T47D (cell line): ENCODE measurements around the gene JPH3.
"Not testable (repeated sequence)": the region's sequence is repeated elsewhere in the genome, so short reads cannot be mapped to it uniquely, and the experiment has no call there.

Experiments used
- DNase-seq, 2 experiments: peaks; one replicate each; pipeline versions ENCODE4 v3.0.0 to v3.0.0-alpha.2; 2011 to 2012; ENCODE audit warnings: low read depth in 1 of 2, low spot score in 1 of 2
- JUND ChIP-seq: IDR thresholded peaks from 2 replicates; pipeline ENCODE4 v1.6.1; 2012; ENCODE audit warnings: low read depth
- in situ Hi-C: cut with HindIII; loops from 2 replicates; pipeline ENCODE4 v1.10.0; 2016; ENCODE audit warnings: low sequenced_read_pairs, low pct_unique_long_range_greater_than_20kb

JPH3 gene

GRCh38 chr16:87707714-87708580, 105.6 kb downstream of the JPH3 start:
- TF ChIP-seq JUND: no peak
- in situ Hi-C loops: no loop called here
- DNase-seq: no peak

- TF ChIP-seq JUND: no peak
- in situ Hi-C loops: no loop called here
- no peak for DNase-seq
Observed at GRCh38 chr16:87708881-87709638, 106.8 kb downstream of the JPH3 start.

DNA sequence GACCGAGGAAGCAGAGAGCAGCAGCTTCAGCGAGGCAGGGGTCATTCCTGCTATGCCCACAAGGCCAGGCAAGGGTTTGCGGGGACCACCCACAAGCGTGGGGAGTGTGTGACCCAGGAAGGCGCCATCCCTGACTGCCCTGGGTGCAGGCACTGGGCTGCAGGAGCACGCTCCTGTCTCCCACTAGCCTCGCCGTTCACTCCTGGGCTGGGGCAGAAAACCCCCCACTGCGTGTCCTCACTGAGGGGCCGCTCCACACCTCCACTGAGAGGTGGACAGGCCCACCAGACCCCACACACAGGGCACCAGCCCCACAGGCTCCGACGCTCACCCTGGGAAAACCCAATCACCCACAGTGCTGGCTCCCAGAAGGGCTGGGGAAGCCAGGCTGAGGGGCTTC, 107.4 kb downstream of the JPH3 start:
- in situ Hi-C loops: no loop called here
- no peak for TF ChIP-seq JUND
- DNase-seq: no peak

DNA sequence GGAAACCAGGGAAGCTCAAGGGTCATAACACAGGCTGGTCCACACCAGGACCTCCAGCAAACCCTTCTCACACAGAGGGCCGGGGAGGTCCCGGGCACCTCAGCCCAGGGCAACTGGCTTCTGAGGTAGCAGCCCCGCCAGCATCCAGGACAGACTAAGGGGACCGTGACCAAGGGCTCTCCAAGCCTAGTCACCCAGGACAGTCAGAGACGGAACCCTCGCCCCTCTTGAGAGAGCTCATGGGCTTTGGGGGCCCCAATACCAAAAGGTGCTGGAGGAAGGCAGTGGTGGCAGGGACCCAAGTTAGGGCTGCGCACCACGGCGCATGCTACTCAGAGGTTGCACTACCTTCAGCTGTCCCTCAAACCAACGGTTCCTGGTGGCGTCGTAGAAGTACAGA, 108.6 kb downstream of the JPH3 start:
- TF ChIP-seq JUND: no peak
- in situ Hi-C loops: no loop called here

GRCh38 chr16:87712184-87712762, 110.0 kb downstream of the JPH3 start:
- in situ Hi-C loops: no loop called here
- TF ChIP-seq JUND: no peak

More for the DNA sequence above, 108.6 kb downstream of the JPH3 start:
- DNase-seq: no peak

DNA sequence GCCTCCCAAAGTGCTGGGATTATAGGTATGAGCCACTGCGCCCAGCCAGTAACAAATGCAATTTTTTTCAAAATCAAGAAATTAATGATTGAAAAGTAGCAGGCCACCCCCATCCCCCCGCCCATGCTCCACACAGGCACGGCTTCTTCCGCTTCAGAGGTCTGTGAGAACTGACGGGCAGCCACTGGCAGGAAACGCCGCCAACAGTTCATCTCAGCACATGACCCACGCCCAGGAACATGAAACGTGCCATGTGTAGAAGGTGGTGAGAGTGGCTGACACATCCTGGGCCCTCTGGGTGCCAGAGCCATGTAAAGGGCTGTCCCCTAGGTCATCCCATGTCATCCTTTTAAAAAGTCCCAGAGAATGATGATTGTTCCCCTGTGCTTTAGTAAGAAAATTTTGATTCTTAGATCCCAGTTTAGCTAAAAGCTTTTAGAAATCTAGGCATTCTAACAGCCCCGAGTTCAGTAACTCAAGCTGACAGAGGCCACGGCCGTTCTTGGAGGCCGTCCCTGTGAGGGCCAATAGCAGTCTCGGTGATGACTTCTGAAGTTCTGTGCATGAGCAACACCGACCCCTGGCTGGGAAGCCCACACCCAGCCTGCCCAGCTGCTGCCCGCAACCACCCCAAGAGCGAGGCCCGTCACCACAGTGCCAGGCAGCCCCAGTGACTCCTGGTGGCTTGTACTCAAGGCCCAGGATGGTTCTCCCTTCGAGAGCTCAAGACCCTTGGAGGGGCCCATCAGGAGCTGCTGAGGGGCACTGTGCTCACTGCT, 111.3 kb downstream of the JPH3 start:
- TF ChIP-seq JUND: no peak
- DNase-seq: no peak
- in situ Hi-C loops: no loop called here

More at GRCh38 chr16:87712184-87712762, 110.0 kb downstream of the JPH3 start:
- no peak for DNase-seq

GRCh38 chr16:87715231-87715630, 112.9 kb downstream of the JPH3 start:
- in situ Hi-C loops: no loop called here
- TF ChIP-seq JUND: no peak
- DNase-seq: no peak

DNA sequence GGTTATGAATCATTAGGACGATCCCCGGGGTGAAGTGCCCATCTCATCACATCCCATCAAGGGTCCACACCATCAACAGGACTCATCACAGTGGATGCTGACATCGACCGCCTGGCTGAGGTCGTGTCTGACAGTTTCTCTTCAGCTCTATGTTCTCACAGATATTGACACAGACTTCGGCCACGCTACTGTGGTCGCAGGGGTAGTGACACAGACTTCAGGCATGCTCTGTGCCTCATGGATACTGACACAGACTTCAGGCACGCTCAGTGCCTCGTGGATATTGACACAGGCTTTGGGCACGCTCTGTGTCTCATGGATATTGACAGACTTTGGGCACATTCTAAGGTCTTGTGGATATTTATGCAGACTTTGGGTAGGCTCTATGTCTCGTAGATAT, 113.3 kb downstream of the JPH3 start:
- in situ Hi-C loops: no loop called here
- no peak for DNase-seq
- no peak for TF ChIP-seq JUND

- in situ Hi-C loops, DNase-seq: not testable (repeated sequence)
Observed at GRCh38 chr16:87718831-87719230, 116.5 kb downstream of the JPH3 start.

GRCh38 chr16:87720446-87720845, 118.1 kb downstream of the JPH3 start:
- in situ Hi-C loops: no loop called here
- TF ChIP-seq JUND: no peak

DNA sequence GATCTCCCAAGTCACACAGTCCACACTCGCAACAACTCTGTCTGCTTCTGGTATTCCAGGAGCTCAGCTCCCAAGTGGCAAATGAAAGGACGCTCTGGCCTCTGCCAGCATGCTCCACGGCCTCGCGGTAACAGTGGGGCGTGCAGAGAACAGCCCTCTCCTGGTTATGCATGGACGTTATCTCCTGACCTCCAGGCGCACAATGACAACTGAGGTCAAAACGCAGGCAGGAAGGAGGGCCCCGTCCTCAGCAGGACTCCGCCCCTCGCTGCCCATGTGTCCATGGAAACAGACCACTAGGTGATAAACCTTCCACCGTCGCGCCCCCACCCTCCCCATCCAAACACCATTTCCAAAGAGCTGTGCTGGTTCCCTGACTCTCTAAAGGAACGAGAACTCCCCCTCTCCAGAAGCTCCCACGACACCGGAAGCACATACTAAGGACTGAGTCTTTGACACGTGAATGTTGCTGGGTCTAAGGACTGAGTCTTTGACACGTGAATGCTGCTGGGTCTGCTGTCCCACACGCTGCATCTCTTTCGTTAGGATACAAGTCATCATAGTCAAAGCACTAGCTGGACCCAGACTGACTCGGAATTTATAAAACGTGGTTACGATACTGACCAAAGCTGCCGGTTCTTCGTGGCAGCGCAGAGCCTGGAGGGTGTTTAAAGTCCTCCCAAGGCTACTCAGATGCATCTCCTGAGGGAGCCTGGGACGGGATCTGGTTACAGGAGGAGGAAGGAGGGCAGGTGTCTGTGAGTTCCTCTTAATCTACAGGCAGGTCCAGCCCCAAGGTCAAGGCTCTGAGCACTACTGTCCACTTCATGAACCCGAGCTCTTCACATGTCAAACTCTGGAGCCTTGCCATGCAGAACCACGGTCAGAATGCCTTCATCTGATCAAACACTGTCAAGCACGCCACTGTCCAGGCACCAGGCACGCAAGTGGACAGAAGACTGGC, 119.6 kb downstream of the JPH3 start:
- DNase-seq: no peak
- TF ChIP-seq JUND: no peak
- in situ Hi-C loops: no loop called here

More at GRCh38 chr16:87720446-87720845, 118.1 kb downstream of the JPH3 start:
- DNase-seq: no peak
